BJ (cell line): Measurements from ENCODE around the gene PDE1C. TPM values are rescaled to one million over a fixed set of nuclear protein-coding genes. Genes with fewer than 3 reads are reported as not detected.

ENCODE experiments used
- CTCF ChIA-PET: fragments of 350-600 bp; formaldehyde crosslinking; extraction: SDS; loops from one replicate; lab custom pipeline; 2021; ENCODE audit warnings: antibody characterized with exemption, inconsistent platforms; lab: Yijun Ruan, JAX
- POLR2A ChIA-PET: fragments of 300-600 bp; sonication (Branson Sonifier 250); formaldehyde crosslinking; extraction: SDS; loops from one replicate; lab custom pipeline; 2021; ENCODE audit warnings: antibody characterized with exemption; lab: Charles Lee
- DNase-seq: peaks from one replicate; pipeline ENCODE4 v3.0.0-alpha.2; 2011; ENCODE audit warnings: low read depth
- H3K27me3 ChIP-seq: 2 replicates; pipeline ENCODE4 v1.6.0; 2011; ENCODE audit warnings: low read length; ENCODE audit not compliant: control insufficient read depth, insufficient read depth
- H3K36me3 ChIP-seq: 2 replicates; pipeline ENCODE4 v1.5.1; 2011; ENCODE audit warnings: low read length; ENCODE audit not compliant: control insufficient read depth, insufficient read depth
- H3K4me3 ChIP-seq: 2 replicates; pipeline ENCODE4 v1.5.1; 2011; ENCODE audit warnings: low read depth, mild to moderate bottlenecking, control low read depth, low read length
- CTCF ChIP-seq: IDR thresholded peaks from 2 replicates; pipeline ENCODE4 v1.5.1; 2011; ENCODE audit warnings: low read depth, mild to moderate bottlenecking, control low read depth, inconsistent platforms, low read length, moderate library complexity; ENCODE audit not compliant: insufficient read depth
- polyA plus RNA-seq: library from polyadenylated mRNA; depleted of rRNA; stranded (reverse); fragments of >200 nt; gene quantifications from 2 replicates; pipeline ENCODE4 v1.2.3, GENCODE V29; 2011

Gene PDE1C
- polyA plus RNA-seq, 1 experiment: 19.6 TPM

GRCh38 chr7:31788445-31788844 lies 281.8 kb downstream of the PDE1C start:
- DNase-seq: no peak
- no peaks in the 10 kb centered on the region for H3K36me3 ChIP-seq
- H3K27me3 ChIP-seq: no peaks in the 10 kb centered on the region
- no peak for TF ChIP-seq CTCF
- ChIA-PET CTCF (interaction anchor here (1.0 to 1.6 kb wide), 2 partner anchors 9 to 65 kb away, joined by 3 read pairs; no protein-coding TSS in a partner anchor), POLR2A (no interaction called here)
- no peak overlapping the region for H3K4me3 ChIP-seq

GRCh38 chr7:31786326-31786725 lies 283.9 kb downstream of the PDE1C start:
- DNase-seq: no peak
- ChIA-PET CTCF (no interaction called here), POLR2A (no interaction called here)

GRCh38 chr7:31785101-31785500 lies 285.1 kb downstream of the PDE1C start:
- ChIA-PET CTCF (interaction anchor here (1.0 kb wide), 1 partner anchor 12 kb away, joined by 3 read pairs; no protein-coding TSS in a partner anchor), POLR2A (no interaction called here)
- no peaks in the 10 kb centered on the region for H3K36me3 ChIP-seq
- H3K4me3 ChIP-seq: no peak overlapping the region
- DNase-seq: no peak
- no peaks in the 10 kb centered on the region for H3K27me3 ChIP-seq
- no peak for TF ChIP-seq CTCF

More at GRCh38 chr7:31786326-31786725, 283.9 kb downstream of the PDE1C start:
- TF ChIP-seq CTCF: no peak
- H3K36me3 ChIP-seq: no peaks in the 10 kb centered on the region
- no peaks in the 10 kb centered on the region for H3K27me3 ChIP-seq
- no peak overlapping the region for H3K4me3 ChIP-seq

- ChIA-PET POLR2A (no interaction called here), CTCF (interaction anchor here (0.6 to 1.6 kb wide), 14 partner anchors 9 to 1165 kb away, joined by 3 to 9 read pairs (median 3); no protein-coding TSS in a partner anchor)
Measured at GRCh38 chr7:31783221-31783620, 287.0 kb downstream of the PDE1C start.

GRCh38 chr7:31782411-31782991 lies 287.7 kb downstream of the PDE1C start:
- peak; percentile 68 for TF ChIP-seq CTCF
- POLR2A ChIA-PET: no interaction called here
- DNase-seq: no peak
- no peaks in the 10 kb centered on the region for H3K27me3 ChIP-seq
- H3K4me3 ChIP-seq: no peak overlapping the region
- H3K36me3 ChIP-seq: no peaks in the 10 kb centered on the region
- CTCF ChIA-PET: interaction anchor here (0.6 to 2.0 kb wide), 15 partner anchors 10 to 1164 kb away, joined by 3 to 10 read pairs (median 3); no protein-coding TSS in a partner anchor

More at GRCh38 chr7:31783221-31783620, 287.0 kb downstream of the PDE1C start:
- no peaks in the 10 kb centered on the region for H3K27me3 ChIP-seq
- TF ChIP-seq CTCF: no peak
- no peaks in the 10 kb centered on the region for H3K36me3 ChIP-seq
- H3K4me3 ChIP-seq: no peak overlapping the region
- DNase-seq: no peak
